Thyroid gland (tissue), 4 donors: Measurements from ENCODE around the gene LSAMP. TPM values are rescaled to one million over a fixed set of nuclear protein-coding genes. Genes with fewer than 3 reads are reported as not detected.

ENCODE experiments used
- DNase-seq, 2 donors: peaks; one replicate each; pipeline ENCODE4 v3.0.0-alpha.2; 2019
- H3K27ac ChIP-seq, 3 donors: fragments of 200-600 bp; sonication (generic); 1 replicate in 2 of 3; 2 replicates in 1 of 3; pipeline ENCODE4 v1.5.1; 2016 to 2019; ENCODE audit warnings: mild to moderate bottlenecking in 1 of 3, moderate library complexity in 1 of 3
- H3K27me3 ChIP-seq: fragments of 200-600 bp; sonication (generic); one replicate; pipeline ENCODE4 v1.5.1; 2019
- H3K36me3 ChIP-seq, 2 donors: fragments of 200-600 bp; sonication (generic); one replicate each; pipeline ENCODE4 v1.5.1; 2016 to 2019
- H3K4me1 ChIP-seq, 2 donors: fragments of 200-600 bp; sonication (generic); one replicate each; pipeline ENCODE4 v1.5.1; 2017 to 2019
- H3K4me3 ChIP-seq, 3 donors: fragments of 200-600 bp; sonication (generic); replicated peaks in 1 of 3; 1 replicate in 2 of 3; 2 replicates in 1 of 3; pipeline ENCODE4 v1.5.1; 2016; ENCODE audit warnings: mild to moderate bottlenecking in 1 of 3
- H3K9me3 ChIP-seq: fragments of 200-600 bp; sonication (generic); one replicate; pipeline ENCODE4 v1.5.1; 2017
- POLR2A ChIP-seq, 2 donors: fragments of 450-650 bp; IDR thresholded peaks; one replicate each; pipeline ENCODE4 v1.6.1; 2017; ENCODE audit warnings: antibody characterized with exemption in 2 of 2, mild to moderate bottlenecking in 2 of 2, moderate library complexity in 1 of 2
- WGBS, 2 donors: methylation state at CpG; one replicate each; pipeline ENCODE4 v1.1.5; 2017; 5-methylcytosine and 5-hydroxymethylcytosine counted together
- intact Hi-C: fragments of 100-400 bp; cut with DNase I; formaldehyde crosslinking; loops from one replicate; pipeline ENCODE4 v1.15.1; 2023
- total RNA-seq, 4 donors: library from RNA; depleted of rRNA; stranded (reverse); fragments of >200 nt; gene quantifications; one replicate each; pipeline ENCODE4 v1.2.3, GENCODE V29; 2016
- TF ChIP-seq, protein P1 (sequence below), 6 experiments: fragments of 200-600 bp in 3 of 6; fragments of 450-650 bp in 3 of 6; sonication (generic) in 3 of 6; IDR thresholded peaks; one replicate each; pipeline ENCODE4 v1.5.1; 2016 to 2019; ENCODE audit warnings: antibody characterized with exemption in 6 of 6, mild to moderate bottlenecking in 2 of 6, inconsistent platforms in 1 of 6, moderate library complexity in 1 of 6

LSAMP gene
- total RNA-seq, 4 donors from 2014 or later, result 0.78 to 2.0 (median 1.8) TPM

GRCh38 chr3:115968871-115969270, 476.4 kb downstream of the LSAMP start:
- DNase-seq, result no peak
- Histone ChIP-seq H3K27me3 (no peaks in the 10 kb centered on the region), H3K36me3 (no peaks in the 10 kb centered on the region), H3K4me1 (no peaks in the 10 kb centered on the region), H3K9me3 (no peaks in the 10 kb centered on the region), H3K27ac (no peak overlapping the region), H3K4me3 (no peak overlapping the region)
- intact Hi-C loops, result no loop called here
- TF ChIP-seq POLR2A (IDR thresholded peaks at IDR 0.05), result no peak
- TF ChIP-seq, protein P1, sequence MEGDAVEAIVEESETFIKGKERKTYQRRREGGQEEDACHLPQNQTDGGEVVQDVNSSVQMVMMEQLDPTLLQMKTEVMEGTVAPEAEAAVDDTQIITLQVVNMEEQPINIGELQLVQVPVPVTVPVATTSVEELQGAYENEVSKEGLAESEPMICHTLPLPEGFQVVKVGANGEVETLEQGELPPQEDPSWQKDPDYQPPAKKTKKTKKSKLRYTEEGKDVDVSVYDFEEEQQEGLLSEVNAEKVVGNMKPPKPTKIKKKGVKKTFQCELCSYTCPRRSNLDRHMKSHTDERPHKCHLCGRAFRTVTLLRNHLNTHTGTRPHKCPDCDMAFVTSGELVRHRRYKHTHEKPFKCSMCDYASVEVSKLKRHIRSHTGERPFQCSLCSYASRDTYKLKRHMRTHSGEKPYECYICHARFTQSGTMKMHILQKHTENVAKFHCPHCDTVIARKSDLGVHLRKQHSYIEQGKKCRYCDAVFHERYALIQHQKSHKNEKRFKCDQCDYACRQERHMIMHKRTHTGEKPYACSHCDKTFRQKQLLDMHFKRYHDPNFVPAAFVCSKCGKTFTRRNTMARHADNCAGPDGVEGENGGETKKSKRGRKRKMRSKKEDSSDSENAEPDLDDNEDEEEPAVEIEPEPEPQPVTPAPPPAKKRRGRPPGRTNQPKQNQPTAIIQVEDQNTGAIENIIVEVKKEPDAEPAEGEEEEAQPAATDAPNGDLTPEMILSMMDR (IDR thresholded peaks at IDR 0.05), result no peak
- 90 to 91% methylated on average over 4 of the region's 4 CpGs for WGBS, 2 donors

GRCh38 chr3:115961380-115961779, 483.9 kb downstream of the LSAMP start:
- no peak for TF ChIP-seq POLR2A (IDR thresholded peaks at IDR 0.05)
- TF ChIP-seq, protein P1 (IDR thresholded peaks at IDR 0.05), result no peak
- intact Hi-C loops, result no loop called here
- no peaks in the 10 kb centered on the region for H3K36me3 ChIP-seq
- no peaks in the 10 kb centered on the region for H3K27me3 ChIP-seq
- DNase-seq, result no peak
- H3K4me1 ChIP-seq, result no peaks in the 10 kb centered on the region
- no peak overlapping the region for H3K27ac ChIP-seq
- no peaks in the 10 kb centered on the region for H3K9me3 ChIP-seq
- H3K4me3 ChIP-seq, result no peak overlapping the region
- WGBS, 2 donors, result 63 to 66% methylated on average over 4 of the region's 4 CpGs

DNA sequence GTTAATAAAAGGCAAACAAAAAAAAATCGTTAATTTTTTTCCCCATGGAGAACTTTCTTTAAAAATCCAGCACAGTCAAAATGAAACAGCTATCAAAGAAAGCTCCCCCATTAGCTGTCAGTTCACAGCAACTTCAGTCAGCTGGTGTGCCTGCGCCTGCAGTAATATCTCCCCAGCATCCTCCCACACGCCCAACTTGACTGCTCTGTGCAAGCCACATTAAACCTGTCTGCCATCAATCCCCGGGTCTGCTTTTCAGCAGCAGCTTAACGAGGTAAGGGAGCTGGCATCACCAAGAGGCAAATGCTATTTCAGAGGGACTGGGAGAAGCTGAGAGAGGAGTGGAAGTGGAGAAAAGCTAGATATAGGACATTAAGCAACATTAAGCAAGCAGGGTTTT, 484.5 kb downstream of the LSAMP start:
- Histone ChIP-seq H3K9me3 (no peaks in the 10 kb centered on the region), H3K4me1 (no peaks in the 10 kb centered on the region), H3K27ac (no peak overlapping the region), H3K27me3 (no peaks in the 10 kb centered on the region), H3K4me3 (no peak overlapping the region), H3K36me3 (no peaks in the 10 kb centered on the region)
- TF ChIP-seq POLR2A (IDR thresholded peaks at IDR 0.05), result no peak
- TF ChIP-seq, protein P1 (IDR thresholded peaks at IDR 0.05), result no peak
- no peak for DNase-seq
- intact Hi-C loops, result no loop called here
- 63 to 75% methylated on average over 5 of the region's 5 CpGs for WGBS, 2 donors

- DNase-seq, result no peak
- WGBS, 2 donors, result 73 to 74% methylated on average over 5 of the region's 5 CpGs
- no peak for TF ChIP-seq POLR2A (IDR thresholded peaks at IDR 0.05)
- TF ChIP-seq, protein P1 (IDR thresholded peaks at IDR 0.05), result no peak
- H3K9me3 ChIP-seq, result no peaks in the 10 kb centered on the region
- H3K27ac ChIP-seq, result no peak overlapping the region
- H3K27me3 ChIP-seq, result no peaks in the 10 kb centered on the region
- no peak overlapping the region for H3K4me3 ChIP-seq
- H3K4me1 ChIP-seq, result no peaks in the 10 kb centered on the region
- intact Hi-C loops, result no loop called here
- H3K36me3 ChIP-seq, result no peaks in the 10 kb centered on the region
These were observed 486.8 kb downstream of the LSAMP start for GRCh38 chr3:115958526-115958925.

DNA sequence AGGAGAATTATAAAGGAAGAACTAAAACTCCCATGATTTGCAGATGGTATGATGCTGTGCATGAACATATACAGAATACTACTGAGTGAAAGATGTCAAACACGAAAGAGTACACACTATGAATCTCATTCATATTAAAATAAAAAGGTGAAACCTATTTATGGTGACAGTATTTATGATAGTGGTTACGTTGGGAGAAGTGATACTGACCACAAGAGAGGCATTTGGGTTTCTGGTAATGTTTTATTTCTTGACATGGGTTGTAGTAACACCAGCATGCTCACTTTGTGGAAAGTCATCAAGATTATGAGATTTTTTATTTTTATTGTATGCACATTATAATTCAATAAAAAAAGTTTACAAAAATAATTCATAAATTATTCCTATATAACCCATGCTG, 498.0 kb downstream of the LSAMP start:
- H3K9me3 ChIP-seq, result no peaks in the 10 kb centered on the region
- H3K27ac ChIP-seq, result no peak overlapping the region
- TF ChIP-seq, protein P1 (IDR thresholded peaks at IDR 0.05), result no peak
- TF ChIP-seq POLR2A (IDR thresholded peaks at IDR 0.05), result no peak
- no peaks in the 10 kb centered on the region for H3K4me1 ChIP-seq
- no peak for DNase-seq
- intact Hi-C loops, result no loop called here
- no peaks in the 10 kb centered on the region for H3K36me3 ChIP-seq
- no peak overlapping the region for H3K4me3 ChIP-seq
- WGBS, 2 donors, result 71% methylated on average over 2 of the region's 2 CpGs
- no peaks in the 10 kb centered on the region for H3K27me3 ChIP-seq
